Lower lobe of right lung (tissue), 2 donors: ENCODE results near the gene ASIC2. TPM values are rescaled to one million over a fixed set of nuclear protein-coding genes. Genes with fewer than 3 reads are reported as not detected.

Source experiments
- ATAC-seq, 2 donors: fragments of 200-7000 bp; cut with Tn5 transposase; one replicate each; pipeline ENCODE4 v1.9.1; 2020 to 2022; ENCODE audit warnings: mild to moderate bottlenecking in 2 of 2, moderate library complexity in 2 of 2
- DNase-seq: peaks from one replicate; pipeline ENCODE4 v3.0.0-alpha.2; 2020
- H3K27ac ChIP-seq: fragments of 200-600 bp; one replicate; pipeline ENCODE4 v1.8.0; 2022
- H3K27me3 ChIP-seq: fragments of 200-600 bp; one replicate; pipeline ENCODE4 v1.8.0; 2022; ENCODE audit warnings: low read depth
- H3K36me3 ChIP-seq: fragments of 200-600 bp; one replicate; pipeline ENCODE4 v1.8.0; 2022; ENCODE audit warnings: mild to moderate bottlenecking
- H3K4me1 ChIP-seq: fragments of 200-600 bp; one replicate; pipeline ENCODE4 v1.8.0; 2022
- H3K4me3 ChIP-seq: fragments of 200-600 bp; one replicate; pipeline ENCODE4 v1.8.0; 2022; ENCODE audit warnings: mild to moderate bottlenecking
- H3K9me3 ChIP-seq: fragments of 200-600 bp; one replicate; pipeline ENCODE4 v1.8.0; 2022
- CTCF ChIP-seq: fragments of 200-600 bp; IDR thresholded peaks from one replicate; pipeline ENCODE4 v1.8.0; 2022; ENCODE audit warnings: antibody characterized with exemption, mild to moderate bottlenecking
- intact Hi-C: fragments of 100-400 bp; cut with DNase I; formaldehyde crosslinking; loops from one replicate; pipeline ENCODE4 v1.11.0; 2022
- total RNA-seq: library from RNA; stranded (reverse); fragmentation: NEBNext Ultra II Directional; extraction: Animal tissue kit (Norgen Biotek cat#: 25700); gene quantifications from one replicate; pipeline ENCODE4 v1.2.1, GENCODE V29; 2021
- donor health status: DM: no; HTN: yes; CAD: no; lungs with severe emphysema.

The ASIC2 gene
- total RNA-seq, 1 donor from 2014 or later: not detected

GRCh38 chr17:33056399-33057146 lies 236.5 kb downstream of the ASIC2 start:
- TF ChIP-seq CTCF: no peak
- H3K4me3 ChIP-seq: no peak overlapping the region
- ATAC-seq (no peak), DNase-seq (no peak)
- H3K4me1 ChIP-seq: no peaks in the 10 kb centered on the region
- H3K9me3 ChIP-seq: no peaks in the 10 kb centered on the region
- peaks cover 6% of the 10 kb centered on the region for H3K27me3 ChIP-seq
- H3K36me3 ChIP-seq: no peaks in the 10 kb centered on the region
- intact Hi-C loops: no loop called here
- H3K27ac ChIP-seq: no peak overlapping the region

- DNase-seq: no peak
- Histone ChIP-seq H3K4me3 (no peak overlapping the region), H3K27me3 (peaks cover 6% of the 10 kb centered on the region), H3K9me3 (no peaks in the 10 kb centered on the region), H3K36me3 (no peaks in the 10 kb centered on the region), H3K4me1 (no peaks in the 10 kb centered on the region), H3K27ac (no peak overlapping the region)
- ATAC-seq: no peak
- no peak for TF ChIP-seq CTCF
- intact Hi-C loops: no loop called here
These were observed 237.3 kb downstream of the ASIC2 start for GRCh38 chr17:33055746-33056145.

DNA sequence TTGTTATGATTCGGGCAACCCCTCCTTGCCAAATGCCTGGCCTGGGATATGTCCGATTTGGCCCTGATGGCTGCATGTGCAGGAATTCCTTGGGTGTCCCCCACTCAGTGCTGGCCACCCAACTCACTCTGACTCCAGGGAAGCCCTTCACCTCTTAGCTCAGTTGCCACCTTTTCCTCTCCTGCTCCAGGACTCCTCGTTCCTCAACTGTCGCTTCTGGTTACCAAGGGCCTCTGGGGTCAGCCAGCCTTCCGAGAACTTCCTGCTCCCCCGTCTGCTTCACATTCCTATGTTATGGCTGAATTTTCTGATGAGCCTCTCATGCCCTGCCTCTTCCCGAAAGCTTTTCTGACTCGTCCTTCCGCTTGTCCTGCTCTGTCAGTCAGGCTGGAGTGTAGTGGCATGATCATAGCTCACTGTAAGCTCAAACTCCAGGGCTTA lies 237.9 kb downstream of the ASIC2 start:
- Histone ChIP-seq H3K4me1 (no peaks in the 10 kb centered on the region), H3K4me3 (no peak overlapping the region), H3K27ac (no peak overlapping the region), H3K9me3 (no peaks in the 10 kb centered on the region), H3K27me3 (peaks cover 6% of the 10 kb centered on the region), H3K36me3 (no peaks in the 10 kb centered on the region)
- ATAC-seq (no peak), DNase-seq (no peak)
- intact Hi-C loops: no loop called here
- no peak for TF ChIP-seq CTCF

- no peaks in the 10 kb centered on the region for H3K36me3 ChIP-seq
- no peaks in the 10 kb centered on the region for H3K9me3 ChIP-seq
- no peak for TF ChIP-seq CTCF
- peaks cover 6% of the 10 kb centered on the region for H3K27me3 ChIP-seq
- no peak overlapping the region for H3K27ac ChIP-seq
- no peak for ATAC-seq
- no peak for DNase-seq
- intact Hi-C loops: no loop called here
- no peak overlapping the region for H3K4me3 ChIP-seq
- H3K4me1 ChIP-seq: no peaks in the 10 kb centered on the region
These were observed 238.7 kb downstream of the ASIC2 start for GRCh38 chr17:33054412-33054811.

- Histone ChIP-seq H3K27me3 (peaks cover 6% of the 10 kb centered on the region), H3K36me3 (no peaks in the 10 kb centered on the region), H3K4me3 (no peak overlapping the region), H3K27ac (no peak overlapping the region), H3K9me3 (no peaks in the 10 kb centered on the region), H3K4me1 (no peaks in the 10 kb centered on the region)
- intact Hi-C loops: no loop called here
- no peak for ATAC-seq
- DNase-seq: no peak
- TF ChIP-seq CTCF: no peak
These were observed 239.4 kb downstream of the ASIC2 start for GRCh38 chr17:33053676-33054075.
